ENCODE measurements around the gene RACK1.
"Not testable (repeated sequence)": the region's sequence is repeated elsewhere in the genome, so short reads cannot be mapped to it uniquely, and the experiment has no call there.

The RACK1 gene

GRCh38 chr5:181215997-181216989 is 27.4 kb downstream of the RACK1 start:
- no peaks in the 10 kb centered on the region for H3K79me2 ChIP-seq (ENCODE audit: control insufficient read depth, low read length)
- peaks cover 33% of the 10 kb centered on the region for H3F3A ChIP-seq (ENCODE audit: control insufficient read depth, insufficient read depth)
- peak overlapping the region; percentile 83 for H3K4me2 ChIP-seq (ENCODE audit: low read length)
- no peak for TF ChIP-seq CTCF (IDR thresholded peaks at IDR 0.05; ENCODE audit: low read depth, low read length, poor library complexity, severe bottlenecking)
- TF ChIP-seq EZH2phosphoT487 (IDR thresholded peaks at IDR 0.05; ENCODE audit: borderline replicate concordance, low read length) = no peak
- H3K4me3 ChIP-seq (ENCODE audit: low read length) = peak overlapping the region; percentile 68
- H3K9me3 ChIP-seq (ENCODE audit: control insufficient read depth, insufficient read depth, low read length) = no peaks in the 10 kb centered on the region
- no peaks in the 10 kb centered on the region for H3K9me2 ChIP-seq (replicated peaks; ENCODE audit: control insufficient read depth, low read length)
- peaks cover 22% of the 10 kb centered on the region for H3K4me1 ChIP-seq (ENCODE audit: control insufficient read depth, low read length)
- H3K36me3 ChIP-seq (ENCODE audit: control insufficient read depth, low read length) = no peaks in the 10 kb centered on the region
- no peaks in the 10 kb centered on the region for H4K20me1 ChIP-seq (ENCODE audit: control insufficient read depth, insufficient read depth, low read depth, low read length)
- H3K27me3 ChIP-seq (ENCODE audit: control insufficient read depth, low read length) = no peaks in the 10 kb centered on the region
- H3K27ac ChIP-seq (ENCODE audit: low read depth, low read length) = peak overlapping the region; percentile 31

DNA sequence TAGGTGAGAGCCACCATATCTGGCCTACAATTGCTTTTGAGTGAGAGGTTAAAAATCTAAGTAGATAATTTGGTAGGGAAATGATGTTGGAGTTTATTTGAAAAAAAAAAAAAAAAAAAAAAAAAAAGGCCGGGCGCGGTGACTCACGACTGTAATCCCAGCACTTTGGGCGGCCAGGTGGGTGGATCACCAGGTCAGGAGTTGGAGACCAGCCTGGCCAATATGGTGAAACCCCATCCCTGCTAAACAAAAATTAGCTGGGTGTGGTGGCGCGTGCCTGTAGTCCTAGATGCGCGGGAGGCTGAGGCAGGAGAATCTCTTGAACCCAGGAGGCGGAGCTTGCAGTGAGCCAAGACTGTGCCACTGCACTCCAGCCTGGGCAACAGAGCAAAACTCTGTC is 29.5 kb downstream of the RACK1 start:
- H3K79me2 ChIP-seq (ENCODE audit: control insufficient read depth, low read length); H3K27ac ChIP-seq (ENCODE audit: low read depth, low read length); H4K20me1 ChIP-seq (ENCODE audit: control insufficient read depth, insufficient read depth, low read depth, low read length); H3K27me3 ChIP-seq (ENCODE audit: control insufficient read depth, low read length); H3K4me3 ChIP-seq (ENCODE audit: low read length); H3K36me3 ChIP-seq (ENCODE audit: control insufficient read depth, low read length); H3K4me2 ChIP-seq (ENCODE audit: low read length); H3K9me3 ChIP-seq (ENCODE audit: control insufficient read depth, insufficient read depth, low read length); H3K9me2 ChIP-seq (replicated peaks; ENCODE audit: control insufficient read depth, low read length): not testable (repeated sequence)
- peaks cover 18% of the 10 kb centered on the region for H3K4me1 ChIP-seq (ENCODE audit: control insufficient read depth, low read length)
- peaks cover 28% of the 10 kb centered on the region for H3F3A ChIP-seq (ENCODE audit: control insufficient read depth, insufficient read depth)

GRCh38 chr5:181212934-181213333 is 30.8 kb downstream of the RACK1 start:
- H3F3A ChIP-seq (ENCODE audit: control insufficient read depth, insufficient read depth) = peaks cover 27% of the 10 kb centered on the region
- no peaks in the 10 kb centered on the region for H4K20me1 ChIP-seq (ENCODE audit: control insufficient read depth, insufficient read depth, low read depth, low read length)
- no peaks in the 10 kb centered on the region for H3K9me3 ChIP-seq (ENCODE audit: control insufficient read depth, insufficient read depth, low read length)
- peaks cover 21% of the 10 kb centered on the region for H3K4me1 ChIP-seq (ENCODE audit: control insufficient read depth, low read length)
- H3K4me2 ChIP-seq (ENCODE audit: low read length) = no peak overlapping the region
- H3K9me2 ChIP-seq (replicated peaks; ENCODE audit: control insufficient read depth, low read length) = no peaks in the 10 kb centered on the region
- no peak overlapping the region for H3K27ac ChIP-seq (ENCODE audit: low read depth, low read length)
- H3K36me3 ChIP-seq (ENCODE audit: control insufficient read depth, low read length) = no peaks in the 10 kb centered on the region
- no peaks in the 10 kb centered on the region for H3K79me2 ChIP-seq (ENCODE audit: control insufficient read depth, low read length)
- H3K4me3 ChIP-seq (ENCODE audit: low read length) = no peak overlapping the region
- no peaks in the 10 kb centered on the region for H3K27me3 ChIP-seq (ENCODE audit: control insufficient read depth, low read length)
- TF ChIP-seq EZH2phosphoT487 (IDR thresholded peaks at IDR 0.05; ENCODE audit: borderline replicate concordance, low read length) = no peak
- no peak for TF ChIP-seq CTCF (IDR thresholded peaks at IDR 0.05; ENCODE audit: low read depth, low read length, poor library complexity, severe bottlenecking)

DNA sequence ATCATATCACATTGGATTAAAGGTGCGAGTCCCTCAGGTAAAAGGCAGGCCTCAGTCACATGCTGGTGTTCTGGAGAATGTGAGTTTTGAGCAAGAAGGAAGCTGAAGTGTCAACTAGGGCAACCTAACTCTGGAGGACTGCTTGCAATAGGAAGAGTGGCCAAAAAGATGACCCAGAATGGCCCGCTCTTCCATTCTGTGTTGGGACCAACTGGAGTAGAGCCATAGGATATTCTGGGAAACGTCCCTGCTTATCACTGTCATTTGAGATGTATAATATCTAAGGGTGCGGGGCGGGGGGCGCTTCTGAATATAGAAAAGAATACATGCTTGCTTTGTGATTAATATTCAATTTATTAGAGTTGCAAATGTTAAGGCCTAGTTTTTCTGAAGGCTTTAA is 31.6 kb downstream of the RACK1 start:
- Histone ChIP-seq H3K9me3 (ENCODE audit: control insufficient read depth, insufficient read depth, low read length) (no peaks in the 10 kb centered on the region), H3K9me2 (replicated peaks; ENCODE audit: control insufficient read depth, low read length) (no peaks in the 10 kb centered on the region), H3K4me1 (ENCODE audit: control insufficient read depth, low read length) (peaks cover 15% of the 10 kb centered on the region), H3F3A (ENCODE audit: control insufficient read depth, insufficient read depth) (peaks cover 24% of the 10 kb centered on the region), H3K4me3 (ENCODE audit: low read length) (no peak overlapping the region), H4K20me1 (ENCODE audit: control insufficient read depth, insufficient read depth, low read depth, low read length) (no peaks in the 10 kb centered on the region), H3K27ac (ENCODE audit: low read depth, low read length) (no peak overlapping the region), H3K4me2 (ENCODE audit: low read length) (no peak overlapping the region), H3K36me3 (ENCODE audit: control insufficient read depth, low read length) (no peaks in the 10 kb centered on the region), H3K27me3 (ENCODE audit: control insufficient read depth, low read length) (no peaks in the 10 kb centered on the region), H3K79me2 (ENCODE audit: control insufficient read depth, low read length) (no peaks in the 10 kb centered on the region)
- TF ChIP-seq EZH2phosphoT487 (IDR thresholded peaks at IDR 0.05; ENCODE audit: borderline replicate concordance, low read length) (no peak), CTCF (IDR thresholded peaks at IDR 0.05; ENCODE audit: low read depth, low read length, poor library complexity, severe bottlenecking) (no peak)

All from DOHH2 (cell line).